DOHH2 (cell line): Measurements from ENCODE around the gene ERCC8.

ENCODE experiments used
- H3F3A ChIP-seq: fragments of 200-600 bp; sonication (generic), shearing (Covaris generic); 2 replicates; pipeline ENCODE4 v1.6.0; 2016; ENCODE audit warnings: antibody characterized with exemption, mild to moderate bottlenecking; ENCODE audit not compliant: control insufficient read depth, insufficient read depth
- H3K27ac ChIP-seq: fragments of 200-600 bp; sonication (generic); 2 replicates; pipeline ENCODE4 v1.5.1; 2014; ENCODE audit warnings: low read depth, mild to moderate bottlenecking, low read length, moderate library complexity
- H3K27me3 ChIP-seq: fragments of 200-600 bp; sonication (generic); 2 replicates; pipeline ENCODE4 v1.6.1; 2014; ENCODE audit warnings: mild to moderate bottlenecking, low read length, mixed read lengths; ENCODE audit not compliant: control insufficient read depth
- H3K36me3 ChIP-seq: fragments of 200-600 bp; sonication (generic); 2 replicates; pipeline ENCODE4 v1.6.1; 2014; ENCODE audit warnings: mild to moderate bottlenecking, low read length, moderate library complexity, mixed read lengths; ENCODE audit not compliant: control insufficient read depth
- H3K4me1 ChIP-seq: fragments of 200-600 bp; sonication (generic); 2 replicates; pipeline ENCODE4 v1.6.1; 2014; ENCODE audit warnings: mild to moderate bottlenecking, low read length, mixed read lengths; ENCODE audit not compliant: control insufficient read depth
- H3K4me2 ChIP-seq: fragments of 200-600 bp; sonication (generic); 2 replicates; pipeline ENCODE4 v1.6.0; 2014; ENCODE audit warnings: mild to moderate bottlenecking, low read length, moderate library complexity
- H3K4me3 ChIP-seq: fragments of 200-600 bp; sonication (generic); 2 replicates; pipeline ENCODE4 v1.5.1; 2014; ENCODE audit warnings: mild to moderate bottlenecking, low read length, mixed read lengths
- H3K79me2 ChIP-seq: fragments of 200-600 bp; sonication (generic); 2 replicates; pipeline ENCODE4 v1.6.1; 2014; ENCODE audit warnings: mild to moderate bottlenecking, low read length, mixed read lengths; ENCODE audit not compliant: control insufficient read depth
- H3K9me2 ChIP-seq: fragments of 200-600 bp; sonication (generic); replicated peaks from 2 replicates; pipeline ENCODE4 v1.6.1; 2014; ENCODE audit warnings: mild to moderate bottlenecking, low read length, mixed read lengths; ENCODE audit not compliant: control insufficient read depth
- H3K9me3 ChIP-seq: fragments of 200-600 bp; sonication (generic); 2 replicates; pipeline ENCODE4 v1.6.1; 2014; ENCODE audit warnings: antibody characterized with exemption, low read length, mixed read lengths; ENCODE audit not compliant: control insufficient read depth, insufficient read depth
- H4K20me1 ChIP-seq: fragments of 200-600 bp; sonication (generic); 2 replicates; pipeline ENCODE4 v1.6.0; 2014; ENCODE audit warnings: low read depth, mild to moderate bottlenecking, antibody characterized with exemption, low read length, moderate library complexity; ENCODE audit not compliant: control insufficient read depth, insufficient read depth
- EZH2phosphoT487 ChIP-seq: fragments of 200-600 bp; sonication (generic); IDR thresholded peaks from 2 replicates; pipeline ENCODE4 v1.6.1; 2017; ENCODE audit warnings: borderline replicate concordance, mild to moderate bottlenecking, antibody characterized with exemption, low read length, moderate library complexity, mixed read lengths
- TF ChIP-seq, protein P1 (sequence below): fragments of 200-600 bp; sonication (generic); IDR thresholded peaks from one replicate; pipeline ENCODE4 v1.5.1; 2014; ENCODE audit warnings: antibody characterized with exemption, mild to moderate bottlenecking, low read depth, low read length; ENCODE audit not compliant: poor library complexity, severe bottlenecking

The ERCC8 gene

DNA sequence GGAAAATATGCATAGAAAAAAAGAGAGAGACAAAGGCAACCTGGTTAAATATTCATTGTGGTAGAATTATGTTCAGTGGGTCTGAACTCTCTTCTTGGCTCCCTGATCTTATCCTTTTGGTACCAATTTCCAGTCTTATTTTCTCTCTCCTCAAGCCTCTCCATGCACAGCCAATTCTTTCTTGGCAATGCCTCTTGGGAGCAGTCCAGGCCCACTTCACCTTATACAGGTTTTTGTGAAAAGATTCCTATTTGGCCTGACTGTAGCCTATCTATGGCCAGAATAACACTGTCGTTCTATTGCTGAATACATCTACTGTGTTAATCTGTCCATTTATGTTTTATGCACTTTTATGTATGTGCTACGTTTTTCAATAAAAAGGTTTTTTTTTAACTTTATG is 103.5 kb downstream of the ERCC8 start:
- Histone ChIP-seq H3K36me3 (no peaks in the 10 kb centered on the region), H3F3A (no peaks in the 10 kb centered on the region), H3K9me2 (no peaks in the 10 kb centered on the region), H3K9me3 (no peaks in the 10 kb centered on the region), H4K20me1 (no peaks in the 10 kb centered on the region), H3K79me2 (no peaks in the 10 kb centered on the region), H3K27me3 (peaks cover 29% of the 10 kb centered on the region), H3K4me2 (no peak overlapping the region), H3K27ac (no peak overlapping the region), H3K4me3 (no peak overlapping the region), H3K4me1 (peaks cover 4% of the 10 kb centered on the region)
- TF ChIP-seq, protein P1, sequence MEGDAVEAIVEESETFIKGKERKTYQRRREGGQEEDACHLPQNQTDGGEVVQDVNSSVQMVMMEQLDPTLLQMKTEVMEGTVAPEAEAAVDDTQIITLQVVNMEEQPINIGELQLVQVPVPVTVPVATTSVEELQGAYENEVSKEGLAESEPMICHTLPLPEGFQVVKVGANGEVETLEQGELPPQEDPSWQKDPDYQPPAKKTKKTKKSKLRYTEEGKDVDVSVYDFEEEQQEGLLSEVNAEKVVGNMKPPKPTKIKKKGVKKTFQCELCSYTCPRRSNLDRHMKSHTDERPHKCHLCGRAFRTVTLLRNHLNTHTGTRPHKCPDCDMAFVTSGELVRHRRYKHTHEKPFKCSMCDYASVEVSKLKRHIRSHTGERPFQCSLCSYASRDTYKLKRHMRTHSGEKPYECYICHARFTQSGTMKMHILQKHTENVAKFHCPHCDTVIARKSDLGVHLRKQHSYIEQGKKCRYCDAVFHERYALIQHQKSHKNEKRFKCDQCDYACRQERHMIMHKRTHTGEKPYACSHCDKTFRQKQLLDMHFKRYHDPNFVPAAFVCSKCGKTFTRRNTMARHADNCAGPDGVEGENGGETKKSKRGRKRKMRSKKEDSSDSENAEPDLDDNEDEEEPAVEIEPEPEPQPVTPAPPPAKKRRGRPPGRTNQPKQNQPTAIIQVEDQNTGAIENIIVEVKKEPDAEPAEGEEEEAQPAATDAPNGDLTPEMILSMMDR: no peak
- TF ChIP-seq EZH2phosphoT487: no peak

DNA sequence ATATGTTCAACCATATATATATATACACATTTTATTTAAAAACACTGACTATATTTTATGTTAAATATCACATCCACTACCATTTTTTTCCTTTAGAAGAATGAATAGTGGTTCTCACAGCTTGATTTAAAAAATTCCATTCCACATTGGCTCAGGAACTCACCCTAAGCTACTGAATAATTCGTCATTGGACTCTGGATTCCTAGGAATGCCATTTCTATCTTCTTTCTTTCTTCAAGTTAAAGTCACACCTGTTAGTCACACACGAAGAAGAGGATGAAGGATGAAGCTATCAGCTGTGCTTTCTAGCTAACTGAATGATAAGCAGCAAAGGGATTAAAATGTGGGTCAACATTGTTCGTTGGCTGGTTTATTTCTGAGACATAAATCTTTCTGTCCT is 108.7 kb downstream of the ERCC8 start:
- H3K27ac ChIP-seq: no peak overlapping the region
- no peaks in the 10 kb centered on the region for H3K27me3 ChIP-seq
- H3K79me2 ChIP-seq: no peaks in the 10 kb centered on the region
- H3K36me3 ChIP-seq: no peaks in the 10 kb centered on the region
- no peaks in the 10 kb centered on the region for H3F3A ChIP-seq
- H3K9me2 ChIP-seq: no peaks in the 10 kb centered on the region
- H3K4me2 ChIP-seq: no peak overlapping the region
- no peaks in the 10 kb centered on the region for H3K4me1 ChIP-seq
- TF ChIP-seq, protein P1: no peak
- TF ChIP-seq EZH2phosphoT487: no peak
- no peak overlapping the region for H3K4me3 ChIP-seq
- H3K9me3 ChIP-seq: no peaks in the 10 kb centered on the region
- no peaks in the 10 kb centered on the region for H4K20me1 ChIP-seq

DNA sequence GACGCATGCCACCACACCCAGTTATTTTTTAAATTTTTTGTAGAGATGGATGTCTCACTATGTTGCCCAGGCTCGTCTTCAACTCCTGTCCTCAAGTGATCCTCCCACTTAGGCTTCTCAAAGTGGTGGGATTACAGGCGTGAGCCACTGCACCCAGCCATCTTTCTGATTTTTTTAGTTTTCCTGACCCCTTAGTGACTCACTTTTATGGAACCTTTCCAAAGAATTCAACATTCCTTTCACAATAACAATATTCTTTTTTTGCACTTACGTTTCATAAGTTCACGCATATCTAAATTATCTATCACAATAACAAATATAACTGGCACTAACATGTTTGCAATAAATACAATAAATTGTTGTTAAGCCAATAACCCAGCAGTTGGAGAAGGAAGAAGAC is 109.3 kb downstream of the ERCC8 start:
- Histone ChIP-seq H4K20me1 (no peaks in the 10 kb centered on the region), H3K27ac (no peak overlapping the region), H3K4me3 (no peak overlapping the region), H3K79me2 (no peaks in the 10 kb centered on the region), H3K4me1 (no peaks in the 10 kb centered on the region), H3K9me3 (no peaks in the 10 kb centered on the region), H3K27me3 (no peaks in the 10 kb centered on the region), H3K4me2 (no peak overlapping the region), H3F3A (no peaks in the 10 kb centered on the region), H3K9me2 (no peaks in the 10 kb centered on the region), H3K36me3 (no peaks in the 10 kb centered on the region)
- TF ChIP-seq, protein P1: no peak
- no peak for TF ChIP-seq EZH2phosphoT487

DNA sequence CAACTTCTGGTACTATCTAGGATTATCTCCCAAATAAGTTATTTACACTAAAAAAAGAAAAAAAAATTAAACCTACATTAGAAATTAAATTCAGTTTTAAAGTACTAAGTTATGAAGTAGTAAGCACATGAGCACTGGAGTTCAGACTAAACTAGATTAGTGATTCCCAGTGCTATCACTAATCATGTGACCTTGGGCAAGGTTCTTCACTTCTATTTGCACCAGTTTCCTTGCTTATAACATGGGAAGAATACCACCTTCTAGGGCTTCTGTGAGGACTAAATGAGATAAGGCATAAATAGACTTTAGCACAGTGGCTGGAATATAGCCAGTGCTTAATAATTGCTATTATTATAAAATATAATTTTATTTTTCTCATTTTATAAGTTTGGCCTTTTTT is 111.3 kb downstream of the ERCC8 start:
- H3K36me3 ChIP-seq: no peaks in the 10 kb centered on the region
- H3K4me3 ChIP-seq: no peak overlapping the region
- H4K20me1 ChIP-seq: no peaks in the 10 kb centered on the region
- no peaks in the 10 kb centered on the region for H3K27me3 ChIP-seq
- H3K4me1 ChIP-seq: no peaks in the 10 kb centered on the region
- H3K79me2 ChIP-seq: no peaks in the 10 kb centered on the region
- TF ChIP-seq, protein P1: no peak
- TF ChIP-seq EZH2phosphoT487: no peak
- H3F3A ChIP-seq: no peaks in the 10 kb centered on the region
- H3K4me2 ChIP-seq: no peak overlapping the region
- no peaks in the 10 kb centered on the region for H3K9me2 ChIP-seq
- no peak overlapping the region for H3K27ac ChIP-seq
- no peaks in the 10 kb centered on the region for H3K9me3 ChIP-seq
